ENCODE measurements around the gene MKKS. TPM values are rescaled to one million over a fixed set of nuclear protein-coding genes. Genes with fewer than 3 reads are reported as not detected.

The MKKS gene
- polyA plus RNA-seq, 1 of the 3 experiments (the other 2 are of a cell fraction) = 10.1 TPM

- H2AFZ ChIP-seq (ENCODE audit: low read depth) = no peak overlapping the region
- WGBS (ENCODE audit: low lambda C conversion rate) = 59% methylated on average over 6 of the region's 6 CpGs
Measured at GRCh38 chr20:10376270-10377075, 57.5 kb downstream of the MKKS start.

More at GRCh38 chr20:10376270-10377075, 57.5 kb downstream of the MKKS start:
- peak overlapping the region; percentile 26 for H3K4me2 ChIP-seq
- H4K20me1 ChIP-seq (ENCODE audit: insufficient read depth) = no peaks in the 10 kb centered on the region
- DNase-seq = no peak
- peaks cover 13% of the 10 kb centered on the region for H3F3A ChIP-seq (replicated peaks; ENCODE audit: insufficient read depth)
- peaks cover 0 to 10% of the 10 kb centered on the region in 2 experiments; a peak in 1 of 4 replicates for H3K4me1 ChIP-seq (ENCODE audit: control insufficient read depth in 1 of 2, insufficient read depth in 2 of 2, low read depth in 1 of 2, low read length in 1 of 2)
- H3K9me2 ChIP-seq = no peaks in the 10 kb centered on the region
- POLR2A ChIA-PET = no interaction called here
- no peaks in the 10 kb centered on the region for H3K79me2 ChIP-seq (ENCODE audit: insufficient read depth)
- no peaks in the 10 kb centered on the region for H3K9me3 ChIP-seq
- CTCF ChIA-PET = no interaction called here
- no peaks in the 10 kb centered on the region for H3K27me3 ChIP-seq (ENCODE audit: insufficient read depth)
- no peak overlapping the region for H3K4me3 ChIP-seq (ENCODE audit: low read depth in 2 of 2, low read length in 1 of 2)
- TF ChIP-seq IRF3 (IDR thresholded peaks at IDR 0.05; ENCODE audit: low read depth, low read length) (no peak), NFIC (IDR thresholded peaks at IDR 0.05; ENCODE audit: borderline replicate concordance) (peak; percentile 40), ZBTB33 (IDR thresholded peaks at IDR 0.05; ENCODE audit: borderline replicate concordance, low read depth) (no peak), JUND (IDR thresholded peaks at IDR 0.05) (peak; percentile 64; the same call in 1 of the 2 replicates), TCF12 (IDR thresholded peaks at IDR 0.05) (peak; percentile 61), EP300 (IDR thresholded peaks at IDR 0.05; ENCODE audit: borderline replicate concordance in 1 of 2, low read depth in 1 of 2, low read length in 1 of 2) (peak in 1 of 2 experiments; percentile 57; a peak in 1 of 4 replicates), PBX3 (IDR thresholded peaks at IDR 0.05) (peak; percentile 35; the same call in 1 of the 2 replicates), FOSL2 (IDR thresholded peaks at IDR 0.05; ENCODE audit: borderline replicate concordance, low read depth) (peak; percentile 78)
- no peak overlapping the region; the same call in 1 of the 2 replicates for H3K9ac ChIP-seq
- peak overlapping the region in 1 of 2 experiments; percentile 75; a peak in 2 of 4 replicates for H3K27ac ChIP-seq (ENCODE audit: low read depth in 2 of 2, low read length in 1 of 2)
- H3K36me3 ChIP-seq (replicated peaks in 1 of 2; ENCODE audit: control insufficient read depth in 1 of 2, insufficient read depth in 2 of 2, low read length in 1 of 2) = no peaks in the 10 kb centered on the region
